Subcutaneous adipose tissue (tissue), 4 donors: ENCODE results near the gene CD300LG. TPM values are rescaled to one million over a fixed set of nuclear protein-coding genes. Genes with fewer than 3 reads are reported as not detected.

Experiments
- CTCF ChIP-seq: fragments of 450-650 bp; IDR thresholded peaks from one replicate; pipeline ENCODE4 v1.5.1; 2016; ENCODE audit warnings: low read depth, mild to moderate bottlenecking, control low read depth, antibody characterized with exemption, moderate library complexity
- total RNA-seq, 4 donors: library from RNA; depleted of rRNA; stranded (reverse); fragments of >200 nt; gene quantifications; one replicate each; pipeline ENCODE4 v1.1.0, GENCODE V29; 2016

Gene CD300LG
- total RNA-seq, 4 donors from 2014 or later, result 29.5 to 234 (median 50.5) TPM

DNA sequence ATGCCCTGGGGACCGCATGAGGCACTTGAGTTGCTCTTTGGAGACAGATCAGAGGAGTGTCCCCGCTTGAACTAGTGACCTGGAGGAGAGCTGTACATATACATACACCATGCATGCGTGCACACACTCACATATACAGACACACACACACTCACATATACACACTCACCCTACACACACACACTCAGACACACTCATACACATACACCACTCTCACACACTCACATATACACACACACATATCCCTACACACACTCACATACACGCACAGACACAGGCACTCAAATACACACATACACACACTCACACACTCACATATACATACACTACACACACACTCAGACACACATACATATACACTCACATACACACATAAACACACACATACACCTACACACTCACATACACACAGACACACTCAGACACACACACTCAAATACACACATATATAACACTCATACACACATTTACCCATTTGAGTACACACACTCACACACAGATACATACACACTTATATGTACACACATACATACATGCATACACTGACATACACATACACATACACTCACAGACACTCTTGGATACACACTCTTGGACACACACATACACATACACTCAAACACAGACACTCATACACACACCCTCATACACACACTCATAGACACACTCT, 65.8 kb downstream of the CD300LG start:
- TF ChIP-seq CTCF, result no peak

Other genes starting within 250 kb of the CD300LG start
- 10 to 100 TPM in 3 of 4 donors, 1 to 10 TPM in 1; 5.6 to 31.5 (median 15.1) TPM for gene MEOX1, start 185.3 kb upstream of the CD300LG start, total RNA-seq
- gene SOST, start 88.4 kb upstream of the CD300LG start, total RNA-seq, result not detected
- 10 to 100 TPM; 55.4 to 86.4 (median 60.2) TPM for gene DUSP3, start 68.2 kb upstream of the CD300LG start, total RNA-seq
- gene CFAP97D1, start 66.7 kb upstream of the CD300LG start, total RNA-seq, result under 1 TPM in 2 of 4 donors, not detected in 2; 0.19 to 0.22 TPM
- gene MPP3, start 14.0 kb upstream of the CD300LG start, total RNA-seq, result 100 to 1,000 TPM in 1 of 4 donors, 10 to 100 TPM in 2, 1 to 10 TPM in 1; 9.0 to 122 (median 25.2) TPM
- 1 to 10 TPM in 3 of 4 donors, under 1 TPM in 1; 0.65 to 4.2 (median 2.2) TPM for gene MPP2, start 60.4 kb downstream of the CD300LG start, total RNA-seq
- gene PPY, start 95.3 kb downstream of the CD300LG start, total RNA-seq, result not detected
- gene PYY, start 106.8 kb downstream of the CD300LG start, total RNA-seq, result not detected
- 1 to 10 TPM in 2 of 4 donors, under 1 TPM in 1, not detected in 1; 0.94 to 1.5 (median 1.3) TPM for gene NAGS, start 157.4 kb downstream of the CD300LG start, total RNA-seq
- 10 to 100 TPM; 13.5 to 28.4 (median 21.9) TPM for gene TMEM101, start 167.8 kb downstream of the CD300LG start, total RNA-seq
- gene LSM12, start 219.5 kb downstream of the CD300LG start, total RNA-seq, result 10 to 100 TPM; 26.2 to 57.2 (median 29.1) TPM
- gene G6PC3, start 223.6 kb downstream of the CD300LG start, total RNA-seq, result 10 to 100 TPM; 30.6 to 39.9 (median 35.7) TPM